OCI-LY7 (cell line): ENCODE data around the gene METAP2. TPM values are rescaled to one million over a fixed set of nuclear protein-coding genes. Genes with fewer than 3 reads are reported as not detected.

Experiments used
- BruUV-seq: library from RNA; stranded (reverse); fragments of 400-500 nt; replicated peaks from 2 replicates; lab custom pipeline; 2021; lab: Mats Ljungman, UMichigan
- CTCF ChIA-PET: fragments of 300-600 bp; sonication (Branson Sonifier 250); formaldehyde crosslinking; loops from one replicate; lab custom pipeline; 2022; ENCODE audit warnings: antibody characterized with exemption; ENCODE audit not compliant: unreplicated experiment; lab: Charles Lee
- POLR2A ChIA-PET: fragments of 300-600 bp; sonication (Branson Sonifier 250); formaldehyde crosslinking; loops from one replicate; lab custom pipeline; 2022; ENCODE audit warnings: antibody characterized with exemption; lab: Charles Lee
- DNase-seq: peaks from one replicate; pipeline ENCODE4 v3.0.0-alpha.2; 2015; ENCODE audit warnings: low spot score
- H2AFZ ChIP-seq: fragments of 200-600 bp; sonication (generic), shearing (Covaris generic); 2 replicates; pipeline ENCODE4 v1.6.1; 2014; ENCODE audit warnings: mild to moderate bottlenecking, antibody characterized with exemption, low read length, moderate library complexity
- H3K27ac ChIP-seq: fragments of 200-600 bp; sonication (generic); 2 replicates; pipeline ENCODE4 v1.5.1; 2014; ENCODE audit warnings: mixed run types, low read depth, mild to moderate bottlenecking, moderate library complexity, low read length, inconsistent platforms; ENCODE audit not compliant: poor library complexity, severe bottlenecking
- H3K36me3 ChIP-seq: fragments of 200-600 bp; sonication (generic); 2 replicates; pipeline ENCODE4 v1.6.1; 2014; ENCODE audit warnings: mild to moderate bottlenecking, antibody characterized with exemption, low read length, moderate library complexity, mixed read lengths; ENCODE audit not compliant: insufficient read depth
- H3K4me1 ChIP-seq: fragments of 200-600 bp; sonication (generic); 2 replicates; pipeline ENCODE4 v1.5.1; 2014; ENCODE audit warnings: mild to moderate bottlenecking, low read length; ENCODE audit not compliant: insufficient read depth, poor library complexity, severe bottlenecking
- H3K4me2 ChIP-seq: fragments of 200-600 bp; sonication (generic); 2 replicates; pipeline ENCODE4 v1.6.1; 2014; ENCODE audit warnings: mild to moderate bottlenecking, low read length
- H3K4me3 ChIP-seq: fragments of 200-600 bp; sonication (generic); 2 replicates; pipeline ENCODE4 v1.5.1; 2014; ENCODE audit warnings: mild to moderate bottlenecking, low read depth, low read length; ENCODE audit not compliant: poor library complexity, severe bottlenecking
- H3K79me2 ChIP-seq: fragments of 200-600 bp; sonication (generic); 2 replicates; pipeline ENCODE4 v1.6.1; 2016; ENCODE audit warnings: low read depth, mild to moderate bottlenecking, low read length, moderate library complexity, mixed read lengths; ENCODE audit not compliant: insufficient read depth
- H3K9me2 ChIP-seq: fragments of 200-600 bp; sonication (generic); 2 replicates; pipeline ENCODE4 v1.6.1; 2016; ENCODE audit warnings: mild to moderate bottlenecking, low read length, mixed read lengths; ENCODE audit not compliant: insufficient read depth
- H3K9me3 ChIP-seq: fragments of 200-600 bp; sonication (generic); 2 replicates; pipeline ENCODE4 v1.6.1; 2014; ENCODE audit warnings: mild to moderate bottlenecking, mixed run types, low read length, mixed read lengths
- H4K20me1 ChIP-seq: fragments of 200-600 bp; sonication (generic); 2 replicates; pipeline ENCODE4 v1.6.1; 2014; ENCODE audit warnings: mild to moderate bottlenecking, antibody characterized with exemption, low read length, moderate library complexity, mixed read lengths; ENCODE audit not compliant: insufficient read depth
- EZH2phosphoT487 ChIP-seq: fragments of 200-600 bp; sonication (generic); IDR thresholded peaks from 2 replicates; pipeline ENCODE4 v1.6.1; 2018; ENCODE audit warnings: low read depth, borderline replicate concordance, mild to moderate bottlenecking, mixed run types, antibody characterized with exemption, low read length, moderate library complexity, mixed read lengths
- intact Hi-C: fragments of 100-400 bp; cut with micrococcal nuclease; formaldehyde crosslinking; loops from one replicate; pipeline ENCODE4 v1.10.0; 2022; ENCODE audit not compliant: unreplicated experiment
- total RNA-seq, 2 experiments: library from RNA; depleted of rRNA in 1 of 2; stranded (reverse); fragments of >200 nt in 1 of 2; shearing (Covaris generic) in 1 of 2; gene quantifications; 2 replicates each; pipeline ENCODE4 v1.2.3, GENCODE V29; 2014 to 2022
- TF ChIP-seq, protein P1 (sequence below): fragments of 200-600 bp; sonication (generic); conservative IDR thresholded peaks from 2 replicates; pipeline ENCODE4 v1.5.1; 2014; ENCODE audit warnings: mild to moderate bottlenecking, antibody characterized with exemption, low read length, moderate library complexity, mixed read lengths

METAP2 gene
- total RNA-seq, 2 experiments from 2014 or later, result 90.3 to 177 TPM

DNA sequence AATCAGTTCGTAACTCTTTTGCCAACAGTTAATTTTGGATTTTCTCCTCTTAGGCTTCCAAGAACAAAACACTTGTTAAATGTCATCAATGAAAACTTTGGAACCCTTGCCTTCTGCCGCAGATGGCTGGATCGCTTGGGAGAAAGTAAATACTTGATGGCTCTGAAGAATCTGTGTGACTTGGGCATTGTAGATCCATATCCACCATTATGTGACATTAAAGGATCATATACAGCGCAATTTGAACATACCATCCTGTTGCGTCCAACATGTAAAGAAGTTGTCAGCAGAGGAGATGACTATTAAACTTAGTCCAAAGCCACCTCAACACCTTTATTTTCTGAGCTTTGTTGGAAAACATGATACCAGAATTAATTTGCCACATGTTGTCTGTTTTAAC lies 39.6 kb downstream of the METAP2 start:
- CTCF ChIA-PET, result no interaction called here
- intact Hi-C loops, result no loop called here
- Histone ChIP-seq H3K9me3 (no peaks in the 10 kb centered on the region), H3K4me2 (no peak overlapping the region), H2AFZ (no peak overlapping the region), H3K9me2 (no peaks in the 10 kb centered on the region), H4K20me1 (peaks cover 4% of the 10 kb centered on the region), H3K4me1 (no peaks in the 10 kb centered on the region), H3K36me3 (peaks cover 96% of the 10 kb centered on the region), H3K79me2 (peaks cover 17% of the 10 kb centered on the region; the same call in 1 of the 2 replicates), H3K27ac (no peak overlapping the region), H3K4me3 (no peak overlapping the region)
- POLR2A ChIA-PET, result interaction anchor here (0.6 to 1.1 kb wide), 2 partner anchors 40 to 103 kb away, joined by 3 to 4 read pairs; partner anchors contain the start of gene METAP2
- no TSS peak for BruUV-seq
- TF ChIP-seq, protein P1, sequence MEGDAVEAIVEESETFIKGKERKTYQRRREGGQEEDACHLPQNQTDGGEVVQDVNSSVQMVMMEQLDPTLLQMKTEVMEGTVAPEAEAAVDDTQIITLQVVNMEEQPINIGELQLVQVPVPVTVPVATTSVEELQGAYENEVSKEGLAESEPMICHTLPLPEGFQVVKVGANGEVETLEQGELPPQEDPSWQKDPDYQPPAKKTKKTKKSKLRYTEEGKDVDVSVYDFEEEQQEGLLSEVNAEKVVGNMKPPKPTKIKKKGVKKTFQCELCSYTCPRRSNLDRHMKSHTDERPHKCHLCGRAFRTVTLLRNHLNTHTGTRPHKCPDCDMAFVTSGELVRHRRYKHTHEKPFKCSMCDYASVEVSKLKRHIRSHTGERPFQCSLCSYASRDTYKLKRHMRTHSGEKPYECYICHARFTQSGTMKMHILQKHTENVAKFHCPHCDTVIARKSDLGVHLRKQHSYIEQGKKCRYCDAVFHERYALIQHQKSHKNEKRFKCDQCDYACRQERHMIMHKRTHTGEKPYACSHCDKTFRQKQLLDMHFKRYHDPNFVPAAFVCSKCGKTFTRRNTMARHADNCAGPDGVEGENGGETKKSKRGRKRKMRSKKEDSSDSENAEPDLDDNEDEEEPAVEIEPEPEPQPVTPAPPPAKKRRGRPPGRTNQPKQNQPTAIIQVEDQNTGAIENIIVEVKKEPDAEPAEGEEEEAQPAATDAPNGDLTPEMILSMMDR, result no peak
- no peak for TF ChIP-seq EZH2phosphoT487
- DNase-seq, result no peak

DNA sequence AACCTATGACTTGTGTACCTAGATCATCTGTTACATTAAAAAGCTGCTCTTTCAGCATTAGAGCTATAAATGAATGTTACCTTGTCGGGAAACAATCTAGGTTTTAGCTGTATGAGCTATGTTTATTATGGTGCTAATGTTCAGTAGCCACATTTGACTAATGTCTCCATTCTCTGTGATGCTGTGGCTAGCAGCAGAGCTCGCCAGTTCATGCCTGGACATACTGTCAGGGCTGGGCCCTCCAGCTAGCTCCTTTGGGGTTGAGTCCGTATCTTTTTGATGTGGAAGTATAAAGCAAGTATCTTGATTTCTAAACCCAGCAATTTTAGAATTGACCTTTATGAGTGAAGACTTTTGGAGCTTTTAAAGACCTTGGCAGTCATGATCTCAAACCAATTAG lies 41.2 kb downstream of the METAP2 start:
- no peaks in the 10 kb centered on the region for H3K9me3 ChIP-seq
- H3K4me2 ChIP-seq, result no peak overlapping the region
- no peak overlapping the region for H2AFZ ChIP-seq
- peaks cover 86% of the 10 kb centered on the region for H3K36me3 ChIP-seq
- ChIA-PET CTCF (no interaction called here), POLR2A (interaction anchor here (0.6 kb wide), 1 partner anchor 33 kb away, joined by 5 read pairs; no protein-coding TSS in a partner anchor)
- no peaks in the 10 kb centered on the region for H3K4me1 ChIP-seq
- no peak for DNase-seq
- no peaks in the 10 kb centered on the region for H3K9me2 ChIP-seq
- no peak overlapping the region for H3K4me3 ChIP-seq
- H4K20me1 ChIP-seq, result peaks cover 4% of the 10 kb centered on the region; the same call in 1 of the 2 replicates
- H3K79me2 ChIP-seq, result peaks cover 5% of the 10 kb centered on the region; the same call in 1 of the 2 replicates
- BruUV-seq, result no TSS peak
- no peak for TF ChIP-seq EZH2phosphoT487
- TF ChIP-seq, protein P1, result no peak
- H3K27ac ChIP-seq, result no peak overlapping the region
- intact Hi-C loops, result loop anchor here (5.0 kb wide), 1 partner anchor 398 kb away; no protein-coding TSS in a partner anchor

DNA sequence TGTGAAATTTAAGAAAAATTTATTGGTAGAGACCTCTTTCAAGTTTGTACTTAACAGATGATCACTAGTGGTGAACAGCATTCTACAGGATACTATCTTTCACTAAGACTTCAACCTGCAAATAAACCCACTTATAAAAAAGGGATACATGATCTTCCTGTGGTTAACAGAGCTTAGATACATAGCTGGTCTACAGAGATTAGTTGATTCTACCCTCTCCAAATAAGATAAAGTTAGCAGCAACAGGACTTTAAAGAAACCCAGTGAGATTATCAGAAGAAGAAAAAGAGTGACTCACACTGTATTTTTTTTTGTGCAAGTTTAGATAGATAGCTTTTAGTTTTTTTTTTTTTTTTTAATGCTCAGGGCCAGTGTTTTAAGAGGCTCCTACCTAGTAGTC lies 42.8 kb downstream of the METAP2 start:
- no peak overlapping the region for H2AFZ ChIP-seq
- H3K9me2 ChIP-seq, result no peaks in the 10 kb centered on the region
- TF ChIP-seq, protein P1, result no peak
- TF ChIP-seq EZH2phosphoT487, result no peak
- no peak overlapping the region for H3K4me2 ChIP-seq
- intact Hi-C loops, result loop anchor here (5.0 kb wide), 1 partner anchor 399 kb away; no protein-coding TSS in a partner anchor
- POLR2A ChIA-PET, result interaction anchor here (0.5 to 1.1 kb wide), 4 partner anchors 19 to 420 kb away, joined by 3 read pairs; no protein-coding TSS in a partner anchor
- peaks cover 4% of the 10 kb centered on the region; the same call in 1 of the 2 replicates for H4K20me1 ChIP-seq
- DNase-seq, result no peak
- no peak overlapping the region for H3K27ac ChIP-seq
- no peak overlapping the region for H3K4me3 ChIP-seq
- CTCF ChIA-PET, result no interaction called here
- H3K9me3 ChIP-seq, result no peaks in the 10 kb centered on the region
- no TSS peak for BruUV-seq
- H3K79me2 ChIP-seq, result no peaks in the 10 kb centered on the region
- H3K36me3 ChIP-seq, result peaks cover 71% of the 10 kb centered on the region
- H3K4me1 ChIP-seq, result no peaks in the 10 kb centered on the region
